AG08395 (cell line): Measurements from ENCODE around the gene METTL26.

ENCODE experiments used
- DNase-seq: peaks from one replicate; pipeline ENCODE4 v3.0.0; 2012; ENCODE audit warnings: mixed read lengths, low spot score

Gene METTL26

DNA sequence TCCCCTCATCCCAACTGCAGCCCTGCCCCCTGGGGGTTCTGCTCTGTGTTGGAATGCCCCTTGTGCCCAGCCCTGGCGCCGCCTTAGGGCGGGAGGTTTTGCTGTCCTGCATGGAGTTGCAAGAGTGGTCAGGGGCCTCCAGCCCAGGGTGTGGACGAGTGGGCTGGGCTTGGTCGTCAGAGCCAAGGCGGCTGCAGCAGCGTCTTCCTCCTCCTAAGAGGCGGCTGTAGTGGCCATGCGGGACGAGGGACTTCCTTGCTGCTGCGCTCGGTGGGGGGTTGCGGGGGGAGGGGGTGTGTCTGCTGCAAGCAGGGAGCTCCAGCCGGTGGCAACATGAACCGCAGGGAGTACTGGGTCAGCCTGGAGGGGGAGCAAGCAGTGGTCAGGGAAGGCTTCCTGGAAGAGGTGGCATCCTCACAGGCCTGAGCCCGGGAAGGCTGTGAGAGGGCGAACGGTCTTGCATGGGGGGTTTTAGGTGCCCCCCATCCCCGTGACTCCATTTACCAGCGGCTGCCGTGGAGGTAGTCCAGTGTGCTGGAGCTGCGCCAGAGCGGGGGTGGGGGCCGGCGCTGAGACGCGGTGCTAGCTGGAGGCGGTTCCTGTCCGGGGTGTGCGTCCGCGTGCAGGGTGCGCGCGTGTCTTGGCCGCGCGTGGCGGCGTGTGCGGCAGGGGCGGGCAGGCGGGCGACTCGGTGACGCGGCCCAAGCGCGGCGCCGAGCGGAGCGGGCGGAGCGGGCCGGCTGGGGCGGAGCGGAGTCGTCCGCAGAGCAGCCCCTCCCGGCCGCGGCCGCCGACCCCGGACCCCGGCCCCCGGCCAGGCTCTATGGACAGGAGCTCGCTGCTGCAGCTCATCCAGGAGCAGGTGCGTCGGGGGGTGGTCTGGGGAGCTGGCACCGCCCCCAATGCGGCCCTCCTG is 39.1 kb upstream of the METTL26 start, which contains the start of gene RHBDL1:
TSS of gene RHBDL1 (plus strand) at position 704 of the 916 bp plus-strand sequence. CDS start at position 824, 120 bp downstream.
- peak; percentile 36 for DNase-seq

- no peak for DNase-seq
Measured at GRCh38 chr16:674214-674881, 38.2 kb upstream of the METTL26 start.

DNA sequence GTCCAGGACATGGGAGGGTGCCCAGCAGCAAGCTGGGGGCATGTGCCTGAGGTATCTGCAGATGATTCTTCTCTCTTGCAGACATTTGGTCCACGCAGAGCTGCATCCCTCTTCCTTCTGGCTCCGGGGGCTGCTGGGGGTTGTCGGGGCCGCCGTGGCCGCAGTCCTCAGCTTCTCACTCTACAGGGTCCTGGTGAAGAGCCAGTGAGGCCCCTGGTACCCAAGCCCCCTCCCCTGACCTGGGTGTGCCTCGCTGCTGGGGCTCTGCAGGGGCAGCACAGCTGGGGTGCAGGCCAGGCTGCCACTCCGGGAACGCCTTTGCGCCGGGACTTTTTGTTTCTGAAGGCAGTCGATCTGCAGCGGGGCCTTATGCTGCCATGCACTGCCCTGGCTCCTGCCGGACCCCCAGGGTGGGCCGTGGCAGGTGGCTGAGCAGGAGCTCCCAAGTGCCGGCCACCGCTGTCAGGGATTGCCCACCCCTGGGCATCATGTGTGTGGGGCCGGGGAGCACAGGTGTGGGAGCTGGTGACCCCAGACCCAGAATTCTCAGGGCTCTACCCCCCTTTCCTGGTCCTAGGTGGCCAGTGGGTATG is 37.4 kb upstream of the METTL26 start:
- DNase-seq: no peak

GRCh38 chr16:672851-673250 is 36.7 kb upstream of the METTL26 start:
- DNase-seq: no peak

- DNase-seq: no peak
Measured at GRCh38 chr16:672371-672770, 36.3 kb upstream of the METTL26 start.

DNA sequence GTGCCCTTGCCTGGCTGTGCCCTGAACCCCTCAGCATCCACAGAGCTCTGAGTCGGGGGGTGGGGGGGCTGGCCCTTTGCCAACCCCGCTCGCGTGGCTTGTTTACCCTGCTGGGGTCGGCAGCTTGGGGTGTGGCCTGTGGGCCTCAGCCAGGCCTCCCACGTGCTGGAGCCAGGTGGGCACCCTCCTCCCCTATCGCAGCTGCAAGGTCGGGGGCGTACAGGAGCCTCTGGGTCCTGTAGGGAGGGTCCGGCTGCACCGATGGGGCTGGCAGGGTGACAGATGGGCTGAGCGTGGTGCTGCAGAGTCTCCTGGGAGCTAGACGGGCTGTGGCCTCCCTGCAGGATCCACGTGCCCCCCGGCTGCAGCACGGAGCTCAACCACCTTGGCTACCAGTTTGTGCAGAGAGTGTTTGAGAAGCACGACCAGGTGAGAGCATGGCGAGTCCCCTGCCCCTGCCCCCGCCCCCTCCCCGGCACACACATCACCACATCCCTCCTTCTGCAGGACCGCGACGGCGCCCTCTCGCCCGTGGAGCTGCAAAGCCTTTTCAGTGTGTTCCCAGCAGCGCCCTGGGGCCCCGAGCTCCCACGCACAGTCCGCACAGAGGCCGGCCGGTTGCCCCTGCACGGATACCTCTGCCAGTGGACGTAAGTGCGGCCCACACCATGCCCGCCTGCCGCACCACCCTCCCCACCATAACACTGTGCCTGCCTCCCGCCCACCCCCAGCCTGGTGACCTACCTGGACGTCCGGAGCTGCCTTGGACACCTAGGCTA is 35.4 kb upstream of the METTL26 start:
- DNase-seq: no peak

DNA sequence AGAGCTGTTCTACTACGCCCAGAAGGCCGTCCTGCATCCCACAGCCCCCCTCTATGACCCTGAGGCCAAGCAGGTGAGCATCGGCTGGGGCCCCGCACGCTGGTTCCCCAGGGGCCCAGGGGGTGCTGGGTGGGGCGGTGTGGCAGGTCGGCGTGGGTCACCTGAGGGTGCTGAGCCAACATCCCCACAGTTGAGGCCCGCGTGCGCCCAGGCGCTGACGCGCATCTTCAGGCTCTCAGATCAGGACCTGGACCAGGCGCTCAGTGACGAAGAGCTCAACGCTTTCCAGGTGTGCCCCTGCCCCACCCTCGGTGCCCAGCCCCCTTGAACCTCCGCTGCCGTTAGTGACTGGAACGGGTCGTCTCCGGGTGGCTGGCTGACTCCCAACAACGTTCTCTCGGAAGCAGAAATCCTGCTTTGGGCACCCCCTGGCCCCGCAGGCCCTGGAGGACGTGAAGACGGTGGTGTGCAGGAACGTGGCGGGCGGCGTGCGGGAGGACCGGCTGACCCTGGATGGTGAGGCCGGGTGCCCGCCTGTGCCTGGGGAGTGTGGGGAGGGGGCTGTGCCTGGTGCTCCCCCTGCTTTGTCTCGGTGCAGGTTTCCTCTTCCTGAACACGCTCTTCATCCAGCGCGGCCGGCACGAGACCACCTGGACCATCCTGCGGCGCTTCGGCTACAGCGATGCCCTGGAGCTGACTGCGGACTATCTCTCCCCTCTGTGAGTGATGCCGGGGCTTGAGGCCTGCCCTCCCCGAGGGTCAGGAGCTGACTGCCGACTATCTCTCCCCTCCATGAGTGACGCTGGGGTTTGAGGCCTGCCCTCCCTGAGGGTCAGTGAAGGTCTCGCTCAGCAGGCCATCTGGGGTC is 34.6 kb upstream of the METTL26 start:
- no peak for DNase-seq

DNA sequence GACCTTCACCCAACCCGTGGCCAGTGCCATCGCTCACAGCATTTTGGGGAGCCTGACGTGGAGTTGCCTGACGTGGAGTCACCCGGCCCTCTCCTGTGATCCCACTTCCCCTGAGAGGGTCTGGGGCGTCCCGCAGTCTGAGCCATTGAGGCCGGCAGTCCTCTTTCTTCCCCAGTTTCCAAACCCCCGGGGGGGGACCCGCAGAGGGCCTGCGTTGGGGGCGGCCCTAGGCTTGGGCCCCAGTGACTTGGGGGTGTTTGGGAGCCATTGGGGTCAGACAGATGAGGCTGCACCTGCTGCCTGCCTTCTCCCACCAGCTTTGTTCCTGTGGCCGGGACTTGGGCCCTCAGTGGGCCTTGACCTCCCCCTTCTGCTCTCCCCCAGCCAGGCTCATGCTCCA is 33.6 kb upstream of the METTL26 start:
- DNase-seq: no peak

DNA sequence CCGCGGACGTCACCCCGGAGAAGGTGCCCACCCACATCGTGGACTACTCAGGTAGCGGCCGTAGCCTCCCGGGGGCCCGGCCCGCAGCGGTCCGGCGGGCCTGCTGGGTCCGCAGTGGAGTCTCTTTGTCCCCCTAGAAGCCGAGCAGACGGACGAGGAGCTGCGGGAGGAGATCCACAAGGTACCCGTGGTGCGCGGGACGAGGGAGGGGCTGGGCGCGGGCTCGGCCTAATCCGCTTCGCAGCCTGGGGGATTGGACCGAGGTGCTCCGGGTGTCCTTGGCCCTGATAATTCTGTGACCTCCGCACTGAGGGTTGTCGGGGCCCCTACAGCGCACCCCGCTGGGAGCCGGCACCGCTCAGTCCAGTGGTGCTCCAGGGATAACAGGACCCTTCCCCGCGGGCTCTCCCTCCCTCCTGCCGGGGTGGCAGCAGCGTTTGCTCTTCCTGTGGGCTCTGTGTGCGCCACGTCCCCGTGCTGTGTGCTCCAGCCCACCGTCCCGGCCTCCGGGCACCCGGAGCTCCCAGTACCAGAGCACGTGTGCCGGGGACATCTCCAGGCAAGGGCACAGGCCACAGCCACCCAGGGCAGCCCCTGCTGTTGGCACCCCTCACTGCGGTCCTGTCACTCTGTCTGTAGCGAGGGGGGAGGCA is 32.5 kb upstream of the METTL26 start:
- no peak for DNase-seq

DNA sequence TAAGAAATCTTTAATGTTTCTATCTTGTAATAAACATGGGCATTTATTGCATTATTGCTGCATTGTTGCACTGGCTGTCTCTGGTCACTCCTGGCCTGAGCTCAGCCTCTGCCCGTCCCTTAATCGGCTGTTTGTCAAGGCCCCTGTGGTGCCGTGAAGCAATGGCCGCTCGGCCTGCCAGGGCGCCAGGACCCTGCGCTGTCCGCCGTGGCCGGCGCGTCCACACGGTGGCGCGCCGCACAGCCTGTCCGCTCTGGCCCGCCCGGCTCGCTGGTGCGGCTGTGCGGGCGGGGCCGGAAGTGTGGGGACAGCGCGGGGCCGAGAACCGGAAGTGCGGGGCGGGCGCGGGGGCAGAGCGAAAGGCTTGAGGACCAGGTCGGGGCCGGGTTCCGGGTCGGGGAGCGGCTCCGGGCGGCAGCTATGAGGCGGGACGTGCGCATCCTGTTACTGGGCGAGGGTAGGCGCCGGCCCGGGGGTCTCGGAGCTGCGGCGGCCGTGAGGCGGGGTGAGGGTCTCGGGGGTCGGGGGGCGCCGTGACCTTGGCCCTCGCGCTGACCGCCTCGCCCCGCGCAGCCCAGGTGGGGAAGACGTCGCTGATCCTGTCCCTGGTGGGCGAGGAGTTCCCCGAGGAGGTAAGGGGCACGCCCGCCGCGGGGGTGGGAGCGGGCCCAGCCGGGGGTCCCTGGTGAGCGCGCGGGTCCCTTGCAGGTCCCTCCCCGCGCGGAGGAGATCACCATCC is 31.8 kb upstream of the METTL26 start, which contains the start of gene RHOT2:
TSS of gene RHOT2 (plus strand) at position 353 of the 739 bp plus-strand sequence. CDS start at position 421, 68 bp downstream.
- DNase-seq: peak; percentile 92

GRCh38 chr16:667113-667779 is 31.1 kb upstream of the METTL26 start:
- no peak for DNase-seq

DNA sequence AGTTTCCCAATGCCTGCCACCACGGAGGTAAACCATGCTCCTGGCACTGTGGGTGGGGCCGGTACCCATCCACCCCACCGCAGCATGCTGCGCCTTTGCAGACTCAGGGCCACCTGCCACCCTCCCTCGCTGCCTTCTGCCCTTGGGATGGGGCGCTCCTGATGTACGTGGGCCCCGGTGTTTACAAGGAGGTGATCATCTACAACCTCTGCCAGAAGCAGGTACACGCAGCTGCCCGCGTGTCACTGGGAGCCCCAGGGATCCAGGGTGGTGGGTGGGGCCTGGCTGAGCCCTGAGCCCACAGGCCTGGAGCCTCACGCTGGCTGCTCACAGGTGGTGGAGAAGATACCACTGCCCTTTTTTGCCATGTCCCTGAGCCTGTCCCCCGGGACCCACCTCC is 30.5 kb upstream of the METTL26 start:
- DNase-seq: no peak

DNA sequence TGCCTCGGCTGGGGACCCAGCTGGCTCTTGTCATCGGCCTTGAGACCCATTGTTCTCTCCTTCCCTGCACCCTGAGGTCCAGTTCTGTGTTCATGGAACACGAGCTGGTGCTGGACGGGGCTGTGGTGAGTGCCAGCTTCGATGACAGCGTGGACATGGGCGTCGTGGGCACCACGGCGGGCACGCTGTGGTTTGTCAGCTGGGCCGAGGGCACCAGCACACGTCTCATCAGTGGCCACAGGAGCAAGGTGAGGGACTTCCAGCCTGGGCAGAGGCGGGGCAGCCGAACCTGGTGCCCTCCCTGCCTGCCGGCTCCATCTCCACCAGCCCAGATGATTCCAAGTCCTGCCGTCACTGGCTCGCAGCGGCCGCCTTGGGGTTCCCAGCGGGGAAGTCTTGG is 26.5 kb upstream of the METTL26 start:
- no peak for DNase-seq

- DNase-seq: no peak
Measured at GRCh38 chr16:662095-662494, 26.0 kb upstream of the METTL26 start.

- DNase-seq: no peak
Measured at GRCh38 chr16:661184-661821, 25.2 kb upstream of the METTL26 start.

GRCh38 chr16:660459-661183 is 24.5 kb upstream of the METTL26 start:
- peak; percentile 96 for DNase-seq

DNA sequence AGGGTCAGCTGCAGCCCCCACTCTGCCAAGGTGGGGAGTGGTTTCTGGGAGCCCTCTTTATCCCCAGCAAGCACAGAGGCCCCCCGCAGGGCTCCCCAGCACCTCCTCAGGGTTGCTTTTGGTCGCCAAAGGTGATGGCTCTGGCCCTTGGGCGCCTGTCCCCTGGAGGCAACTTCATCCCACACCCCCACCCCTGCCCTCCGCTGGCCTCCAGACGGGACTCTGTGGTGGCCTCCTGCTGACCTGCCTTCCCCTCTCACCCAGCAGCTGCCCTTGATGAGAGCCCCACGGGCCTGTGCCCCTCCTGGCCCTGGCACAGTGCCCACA is 24.0 kb upstream of the METTL26 start:
- no peak for DNase-seq

GRCh38 chr16:659618-660017 is 23.5 kb upstream of the METTL26 start:
- DNase-seq: no peak
